Activated CD8-positive, alpha-beta T cell treated with anti-CD3 and anti-CD28 coated beads for 36 hours (primary cell): Measurements from ENCODE around the gene ROCK2. TPM values are rescaled to one million over a fixed set of nuclear protein-coding genes. Genes with fewer than 3 reads are reported as not detected.

Experiments used
- ATAC-seq: fragments of 200-7000 bp; cut with Tn5 transposase; one replicate; pipeline ENCODE4 v1.10.0; 2021; ENCODE audit warnings: mild to moderate bottlenecking, moderate library complexity
- CTCF ChIA-PET: fragments of 350-600 bp; sonication (Branson Sonifier 250); formaldehyde crosslinking; loops from one replicate; lab custom pipeline; 2021; ENCODE audit warnings: antibody characterized with exemption; lab: Charles Lee
- POLR2A ChIA-PET: fragments of 350-600 bp; sonication (Branson Sonifier 250); formaldehyde crosslinking; loops from one replicate; lab custom pipeline; 2021; ENCODE audit warnings: antibody characterized with exemption; lab: Charles Lee
- DNase-seq: peaks from one replicate; pipeline ENCODE4 v3.0.0-alpha.2; 2020
- H3K27ac Mint-ChIP-seq: one replicate; pipeline ENCODE4 v1.8.0; 2021; ENCODE audit warnings: mild to moderate bottlenecking, mixed read lengths
- H3K27me3 Mint-ChIP-seq: one replicate; pipeline ENCODE4 v1.8.0; 2021; ENCODE audit warnings: mixed read lengths
- H3K36me3 Mint-ChIP-seq: one replicate; pipeline ENCODE4 v1.8.0; 2021; ENCODE audit warnings: low read depth, mixed read lengths
- H3K4me1 Mint-ChIP-seq: one replicate; pipeline ENCODE4 v1.8.0; 2021; ENCODE audit warnings: low read depth, mixed read lengths
- H3K4me3 Mint-ChIP-seq: one replicate; pipeline ENCODE4 v1.8.0; 2021; ENCODE audit warnings: mild to moderate bottlenecking, moderate library complexity, mixed read lengths
- H3K9me3 Mint-ChIP-seq: one replicate; pipeline ENCODE4 v1.8.0; 2021; ENCODE audit warnings: mixed read lengths
- intact Hi-C: fragments of 100-400 bp; cut with micrococcal nuclease; formaldehyde crosslinking; loops from one replicate; pipeline ENCODE4 v1.10.0; 2022
- total RNA-seq, 2 experiments: library from RNA; stranded (reverse); gene quantifications; one replicate each; pipeline ENCODE4 v1.2.3, GENCODE V29; 2021
- TF ChIP-seq, protein P1 (sequence below): fragments of 200-600 bp; IDR thresholded peaks from one replicate; pipeline ENCODE4 v1.8.0; 2022; ENCODE audit warnings: antibody characterized with exemption, mild to moderate bottlenecking

The ROCK2 gene
- total RNA-seq, 2 experiments from 2014 or later: 12.7 to 13.9 TPM

DNA sequence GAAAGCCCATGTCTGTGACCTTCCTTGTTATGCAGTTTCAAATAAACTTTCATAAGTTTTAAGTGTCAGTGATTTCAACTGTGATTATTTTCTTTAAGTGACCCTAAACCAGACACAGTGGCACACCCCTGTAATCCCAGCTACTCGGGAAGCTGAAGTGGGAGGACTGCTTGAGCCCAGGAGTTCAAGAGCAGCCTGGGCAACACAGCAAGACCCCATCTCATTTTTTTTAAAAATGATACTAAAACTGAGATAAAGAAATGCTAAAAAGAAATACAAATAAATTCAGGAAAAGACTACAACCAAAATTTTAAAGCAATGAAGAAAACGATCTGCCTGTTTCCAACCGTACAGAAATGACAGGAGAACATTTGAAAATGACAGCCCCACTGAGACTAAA is 54.2 kb downstream of the ROCK2 start:
- no peak overlapping the region for H3K4me3 Mint-ChIP-seq
- H3K36me3 Mint-ChIP-seq: peaks cover 10% of the 10 kb centered on the region
- POLR2A ChIA-PET: no interaction called here

GRCh38 chr2:11288431-11288830 is 56.0 kb downstream of the ROCK2 start:
- Mint-ChIP-seq H3K9me3 (peaks cover 7% of the 10 kb centered on the region), H3K27ac (no peak overlapping the region), H3K27me3 (no peaks in the 10 kb centered on the region), H3K4me1 (peaks cover 16% of the 10 kb centered on the region), H3K36me3 (peaks cover 25% of the 10 kb centered on the region), H3K4me3 (no peak overlapping the region)
- ChIA-PET POLR2A (no interaction called here), CTCF (no interaction called here)
- ATAC-seq (no peak), DNase-seq (no peak)
- intact Hi-C loops: no loop called here
- TF ChIP-seq, protein P1, sequence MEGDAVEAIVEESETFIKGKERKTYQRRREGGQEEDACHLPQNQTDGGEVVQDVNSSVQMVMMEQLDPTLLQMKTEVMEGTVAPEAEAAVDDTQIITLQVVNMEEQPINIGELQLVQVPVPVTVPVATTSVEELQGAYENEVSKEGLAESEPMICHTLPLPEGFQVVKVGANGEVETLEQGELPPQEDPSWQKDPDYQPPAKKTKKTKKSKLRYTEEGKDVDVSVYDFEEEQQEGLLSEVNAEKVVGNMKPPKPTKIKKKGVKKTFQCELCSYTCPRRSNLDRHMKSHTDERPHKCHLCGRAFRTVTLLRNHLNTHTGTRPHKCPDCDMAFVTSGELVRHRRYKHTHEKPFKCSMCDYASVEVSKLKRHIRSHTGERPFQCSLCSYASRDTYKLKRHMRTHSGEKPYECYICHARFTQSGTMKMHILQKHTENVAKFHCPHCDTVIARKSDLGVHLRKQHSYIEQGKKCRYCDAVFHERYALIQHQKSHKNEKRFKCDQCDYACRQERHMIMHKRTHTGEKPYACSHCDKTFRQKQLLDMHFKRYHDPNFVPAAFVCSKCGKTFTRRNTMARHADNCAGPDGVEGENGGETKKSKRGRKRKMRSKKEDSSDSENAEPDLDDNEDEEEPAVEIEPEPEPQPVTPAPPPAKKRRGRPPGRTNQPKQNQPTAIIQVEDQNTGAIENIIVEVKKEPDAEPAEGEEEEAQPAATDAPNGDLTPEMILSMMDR: no peak

More for the DNA sequence above, 54.2 kb downstream of the ROCK2 start:
- TF ChIP-seq, protein P1: no peak
- ATAC-seq: no peak
- Mint-ChIP-seq H3K27me3 (no peaks in the 10 kb centered on the region), H3K4me1 (peaks cover 16% of the 10 kb centered on the region), H3K27ac (no peak overlapping the region), H3K9me3 (no peaks in the 10 kb centered on the region)
- intact Hi-C loops: no loop called here
- DNase-seq: no peak
- CTCF ChIA-PET: interaction anchor here (0.7 kb wide), 1 partner anchor 132 kb away, joined by 3 read pairs; no protein-coding TSS in a partner anchor

GRCh38 chr2:11286749-11287148 is 57.7 kb downstream of the ROCK2 start:
- CTCF ChIA-PET: no interaction called here
- Mint-ChIP-seq H3K27ac (no peak overlapping the region), H3K27me3 (no peaks in the 10 kb centered on the region), H3K9me3 (peaks cover 7% of the 10 kb centered on the region), H3K4me3 (no peak overlapping the region), H3K36me3 (peaks cover 36% of the 10 kb centered on the region), H3K4me1 (peaks cover 8% of the 10 kb centered on the region)
- DNase-seq (no peak), ATAC-seq (no peak)
- POLR2A ChIA-PET: no interaction called here
- TF ChIP-seq, protein P1: no peak
- intact Hi-C loops: no loop called here

DNA sequence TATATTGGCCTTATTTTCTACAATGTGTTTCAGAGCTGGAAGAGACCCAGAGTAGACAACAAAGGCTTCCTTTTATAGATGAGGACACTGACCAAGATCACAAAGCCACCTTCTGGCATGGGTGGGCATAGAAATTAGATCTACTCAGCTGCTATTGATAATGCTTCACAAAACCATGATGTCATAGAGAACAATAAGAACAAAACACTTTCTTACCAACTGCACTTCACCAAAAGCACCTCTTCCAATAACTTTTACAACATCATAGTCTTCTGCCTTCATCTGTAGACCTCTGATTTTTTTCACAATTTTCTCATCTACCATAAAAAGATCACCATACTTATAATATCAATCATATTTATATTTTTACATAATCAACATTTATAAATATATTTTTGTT is 58.1 kb downstream of the ROCK2 start:
- intact Hi-C loops: no loop called here
- ATAC-seq: no peak
- peaks cover 38% of the 10 kb centered on the region for H3K36me3 Mint-ChIP-seq
- H3K27me3 Mint-ChIP-seq: no peaks in the 10 kb centered on the region
- H3K4me3 Mint-ChIP-seq: no peak overlapping the region
- no peak overlapping the region for H3K27ac Mint-ChIP-seq
- H3K9me3 Mint-ChIP-seq: peaks cover 7% of the 10 kb centered on the region
- peaks cover 8% of the 10 kb centered on the region for H3K4me1 Mint-ChIP-seq
- no peak for DNase-seq
- CTCF ChIA-PET: no interaction called here
- TF ChIP-seq, protein P1: no peak
- POLR2A ChIA-PET: no interaction called here

GRCh38 chr2:11285499-11285898 is 58.9 kb downstream of the ROCK2 start:
- DNase-seq: no peak
- H3K36me3 Mint-ChIP-seq: peaks cover 40% of the 10 kb centered on the region
- no peak overlapping the region for H3K4me3 Mint-ChIP-seq
- TF ChIP-seq, protein P1: no peak
- CTCF ChIA-PET: no interaction called here
- H3K27ac Mint-ChIP-seq: no peak overlapping the region
- H3K27me3 Mint-ChIP-seq: no peaks in the 10 kb centered on the region
- H3K4me1 Mint-ChIP-seq: peaks cover 14% of the 10 kb centered on the region
- no peak for ATAC-seq
- POLR2A ChIA-PET: no interaction called here
- H3K9me3 Mint-ChIP-seq: peaks cover 7% of the 10 kb centered on the region
- intact Hi-C loops: no loop called here
